IPS-18c (cell line): ENCODE data around the gene MARVELD2.
"Not testable (repeated sequence)": the region's sequence is repeated elsewhere in the genome, so short reads cannot be mapped to it uniquely, and the experiment has no call there.

Source experiments
- H3K4me3 ChIP-seq: 2 replicates; pipeline ENCODE4 v1.7.0; 2013; ENCODE audit warnings: low read depth, mild to moderate bottlenecking, low read length, moderate library complexity; ENCODE audit not compliant: insufficient read depth
- H3K9me3 ChIP-seq: one replicate; pipeline ENCODE4 v1.6.1; 2013; ENCODE audit warnings: mild to moderate bottlenecking, low read length, moderate library complexity; ENCODE audit not compliant: control insufficient read depth, insufficient read depth

The MARVELD2 gene

GRCh38 chr5:69477170-69477569, 62.3 kb downstream of the MARVELD2 start:
- no peak overlapping the region for H3K4me3 ChIP-seq
- no peaks in the 10 kb centered on the region for H3K9me3 ChIP-seq

DNA sequence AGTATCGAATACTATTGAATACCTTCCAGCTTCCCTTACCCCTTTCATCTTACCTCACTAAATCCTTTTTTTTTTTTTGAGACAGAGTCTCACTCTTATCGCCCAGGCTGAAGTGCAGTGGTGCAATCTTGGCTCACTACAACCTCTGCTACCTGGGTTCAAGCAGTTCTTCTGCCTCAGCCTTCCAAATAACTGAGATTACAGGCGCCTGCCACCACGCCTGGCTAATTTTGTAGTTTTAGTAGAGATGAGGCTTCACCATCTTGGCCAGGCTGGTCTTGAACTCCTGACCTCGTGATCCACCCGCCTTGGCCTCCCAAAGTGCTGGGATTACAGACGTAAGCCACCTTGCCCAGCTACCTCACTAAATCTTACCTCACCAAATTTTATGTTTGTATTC, 63.4 kb downstream of the MARVELD2 start:
- not testable (repeated sequence) for H3K4me3 ChIP-seq, H3K9me3 ChIP-seq

- Histone ChIP-seq H3K4me3 (no peak overlapping the region), H3K9me3 (peaks cover 3% of the 10 kb centered on the region)
Observed at GRCh38 chr5:69484891-69485290, 70.0 kb downstream of the MARVELD2 start.

DNA sequence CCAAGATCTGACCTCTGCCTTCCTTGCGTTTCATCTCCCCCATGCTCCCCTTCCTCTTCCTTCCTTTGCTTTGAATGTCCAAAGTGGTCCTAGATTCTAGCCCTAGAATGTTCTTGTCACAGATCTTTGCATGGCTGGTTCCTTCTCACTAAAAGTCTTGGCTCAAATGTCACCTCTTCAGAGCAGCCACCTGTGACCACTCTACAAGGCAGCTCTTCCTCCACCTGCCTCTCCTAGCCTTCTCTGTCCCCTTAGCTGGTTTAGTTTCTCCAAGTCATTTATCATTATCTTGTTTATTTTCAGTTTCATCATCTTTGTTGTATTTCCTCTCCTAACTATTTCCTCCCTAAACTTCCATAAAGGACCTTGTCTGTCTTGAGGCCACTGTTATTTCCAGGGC, 70.6 kb downstream of the MARVELD2 start:
- H3K9me3 ChIP-seq = peaks cover 3% of the 10 kb centered on the region

DNA sequence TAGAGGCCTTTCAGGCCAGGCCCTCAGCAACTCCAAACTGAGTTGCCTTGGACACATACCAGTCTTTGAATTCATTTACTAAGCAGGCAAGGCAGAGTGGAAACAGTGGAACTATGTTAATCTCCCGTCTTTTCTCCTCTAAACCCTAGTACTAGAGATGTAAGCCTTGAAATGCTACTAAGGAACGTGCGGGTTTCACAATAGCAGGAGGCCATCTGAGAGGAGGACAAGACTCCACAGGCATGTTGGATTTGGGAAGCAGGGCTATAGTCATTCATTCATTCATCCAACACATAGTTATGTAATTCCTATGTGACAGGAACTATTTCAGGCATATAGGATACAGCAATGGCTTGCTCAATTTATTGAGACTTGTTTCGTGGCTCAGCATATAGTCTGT, 74.3 kb downstream of the MARVELD2 start:
- peaks cover 3% of the 10 kb centered on the region for H3K9me3 ChIP-seq

More for the DNA sequence above, 70.6 kb downstream of the MARVELD2 start:
- no peak overlapping the region for H3K4me3 ChIP-seq

GRCh38 chr5:69491027-69491426, 76.1 kb downstream of the MARVELD2 start:
- Histone ChIP-seq H3K9me3 (no peaks in the 10 kb centered on the region), H3K4me3 (no peak overlapping the region)

More for the DNA sequence above, 74.3 kb downstream of the MARVELD2 start:
- no peak overlapping the region for H3K4me3 ChIP-seq

DNA sequence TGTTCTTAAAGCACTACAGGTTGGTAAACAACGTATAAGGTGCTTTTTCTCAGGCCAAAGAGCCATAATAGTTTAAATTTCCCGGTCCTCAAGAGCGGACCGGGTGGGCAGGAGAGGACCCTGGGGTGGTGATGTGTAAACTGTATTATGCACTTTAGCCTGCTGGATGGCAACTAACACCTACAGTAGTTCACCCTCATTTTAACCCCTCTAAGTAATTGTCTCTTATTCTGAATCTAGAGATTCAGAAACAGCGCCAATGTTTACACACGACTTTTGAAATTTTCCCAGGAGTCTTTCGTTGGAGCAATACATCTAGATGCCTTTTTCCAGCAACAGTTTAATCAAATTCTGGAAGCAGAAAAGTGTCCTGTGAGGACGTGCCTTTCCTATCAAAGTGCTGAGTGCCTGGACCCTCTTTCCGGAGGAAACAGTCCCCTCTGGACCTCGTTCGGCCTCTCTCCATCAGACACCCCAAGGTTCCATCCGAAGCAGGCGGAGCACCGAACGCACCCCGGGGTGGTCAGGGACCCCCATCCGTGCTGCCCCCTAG, 77.0 kb downstream of the MARVELD2 start:
- H3K4me3 ChIP-seq = peak overlapping the region; percentile 90
- H3K9me3 ChIP-seq = no peaks in the 10 kb centered on the region

DNA sequence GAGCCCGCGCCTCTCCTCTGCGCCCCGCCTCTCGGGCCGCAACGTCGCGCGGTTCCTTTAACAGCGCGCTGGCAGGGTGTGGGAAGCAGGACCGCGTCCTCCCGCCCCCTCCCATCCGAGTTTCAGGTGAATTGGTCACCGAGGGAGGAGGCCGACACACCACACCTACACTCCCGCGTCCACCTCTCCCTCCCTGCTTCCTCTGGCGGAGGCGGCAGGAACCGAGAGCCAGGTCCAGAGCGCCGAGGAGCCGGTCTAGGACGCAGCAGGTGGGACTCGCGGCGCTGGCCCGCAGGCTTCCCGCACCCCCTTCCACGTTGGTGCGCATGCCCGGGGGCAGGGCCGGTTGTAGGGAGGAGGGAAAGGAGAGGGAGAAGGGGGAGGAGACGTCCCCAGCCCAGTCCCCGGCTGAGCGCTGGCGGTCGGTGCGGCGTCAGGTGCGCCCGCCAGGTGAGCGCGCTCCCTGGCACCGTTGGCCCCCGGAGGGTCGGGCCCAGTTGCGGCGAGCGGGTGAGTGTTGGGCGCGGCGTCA, 77.5 kb downstream of the MARVELD2 start, which contains the start of gene OCLN:
TSS of gene OCLN (plus strand) at position 400 of the 532 bp plus-strand sequence. CDS start 11,455 bp downstream, outside the sequence.
- Histone ChIP-seq H3K4me3 (peak within 1 kb of the TSS; percentile 90), H3K9me3 (no peaks in the 10 kb centered on the region)

DNA sequence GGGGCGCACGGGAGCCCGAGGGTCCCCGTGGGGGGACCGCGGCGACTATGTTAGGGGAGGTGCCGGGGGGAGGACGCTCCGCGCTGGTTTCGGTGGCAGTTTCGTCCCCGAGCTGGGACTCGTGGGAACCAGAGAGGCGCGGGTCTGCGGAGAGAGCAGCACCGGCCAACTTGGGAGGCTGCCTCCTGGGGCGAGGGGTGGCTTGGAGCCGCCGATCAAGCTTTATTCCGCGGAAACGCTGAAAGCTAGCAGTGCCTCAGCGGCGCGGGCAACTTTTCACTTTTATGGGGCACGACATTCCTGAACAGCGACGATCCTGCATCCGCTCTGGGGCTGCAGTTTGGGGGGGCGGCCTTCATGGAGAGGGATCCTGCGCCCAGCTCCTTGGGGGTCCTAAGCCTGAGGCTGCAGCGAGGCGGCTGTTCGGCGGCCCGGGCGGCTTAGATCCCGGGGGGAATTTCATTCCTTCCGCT, 78.0 kb downstream of the MARVELD2 start:
- Histone ChIP-seq H3K4me3 (peak overlapping the region; percentile 90), H3K9me3 (no peaks in the 10 kb centered on the region)

DNA sequence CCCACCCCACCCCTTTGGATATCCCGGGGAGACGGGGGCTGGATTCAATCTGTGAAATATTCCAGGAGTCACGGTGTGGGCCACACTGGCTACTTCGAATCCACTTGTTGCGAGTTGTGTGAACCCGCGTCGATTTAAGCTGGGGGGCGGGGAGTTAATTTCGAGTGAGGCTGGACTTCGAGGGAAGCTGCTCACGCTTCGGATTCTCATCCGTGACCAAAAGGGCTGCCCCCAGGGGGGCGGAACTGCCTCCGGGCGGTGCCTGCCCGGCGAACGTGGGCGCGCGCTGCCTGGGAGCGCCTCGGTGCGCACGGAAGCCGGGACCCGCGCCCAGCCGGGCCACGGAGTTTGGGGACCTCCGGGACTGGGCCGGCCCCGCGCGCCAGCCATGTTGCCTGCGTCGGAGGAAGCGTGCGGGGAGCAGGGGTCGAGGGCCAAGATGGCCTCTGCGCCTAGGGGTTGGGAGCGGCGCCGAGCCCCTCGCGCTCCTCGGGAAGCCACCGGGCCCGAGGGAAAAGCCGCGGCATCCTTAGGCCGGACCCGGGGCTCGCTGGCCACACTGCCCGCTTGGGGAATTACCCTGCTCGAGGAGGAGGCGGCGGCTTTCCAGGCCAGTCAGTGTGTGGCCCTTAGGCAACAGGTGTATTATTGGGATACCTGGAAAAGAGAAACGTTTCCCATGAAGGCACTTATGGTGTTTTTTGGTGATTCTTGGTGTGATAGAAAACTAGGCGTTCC, 78.6 kb downstream of the MARVELD2 start:
- peak overlapping the region; percentile 90 for H3K4me3 ChIP-seq
- no peaks in the 10 kb centered on the region for H3K9me3 ChIP-seq
